ENCODE results near the gene PIAS2. TPM values are rescaled to one million over a fixed set of nuclear protein-coding genes. Genes with fewer than 3 reads are reported as not detected.

Gene PIAS2
- total RNA-seq, 1 donor from 2014 or later = 36.0 TPM

DNA sequence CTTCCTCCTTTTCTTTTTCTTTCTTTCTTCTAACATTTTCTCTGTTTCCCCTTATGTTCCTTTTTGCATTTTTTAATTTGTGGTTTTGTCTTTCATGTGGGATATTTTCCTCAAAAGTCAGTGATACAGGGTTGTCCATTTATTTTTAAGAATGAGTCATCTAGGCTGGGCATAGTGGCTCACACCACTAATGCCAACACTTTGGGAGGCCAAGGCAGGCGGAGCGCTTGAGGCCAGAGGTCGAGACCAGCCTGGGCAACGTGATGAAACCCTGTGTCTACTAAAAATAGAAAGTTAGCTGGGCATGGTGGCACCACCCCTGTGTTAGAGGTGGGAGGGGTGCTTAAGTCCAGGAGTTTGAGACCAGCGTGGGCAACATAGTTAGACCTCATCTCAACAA lies 35.9 kb upstream of the PIAS2 start:
- H3K4me3 Mint-ChIP-seq = no peak overlapping the region
- no peaks in the 10 kb centered on the region for H3K9me3 Mint-ChIP-seq
- CTCF ChIA-PET = no interaction called here
- H3K36me3 Mint-ChIP-seq (ENCODE audit: low read depth) = no peaks in the 10 kb centered on the region
- intact Hi-C loops (cut with micrococcal nuclease) = no loop called here
- DNase-seq (no peak), ATAC-seq (ENCODE audit: low read depth) (no peak)
- no peaks in the 10 kb centered on the region for H3K4me1 Mint-ChIP-seq
- TF ChIP-seq, protein P1, sequence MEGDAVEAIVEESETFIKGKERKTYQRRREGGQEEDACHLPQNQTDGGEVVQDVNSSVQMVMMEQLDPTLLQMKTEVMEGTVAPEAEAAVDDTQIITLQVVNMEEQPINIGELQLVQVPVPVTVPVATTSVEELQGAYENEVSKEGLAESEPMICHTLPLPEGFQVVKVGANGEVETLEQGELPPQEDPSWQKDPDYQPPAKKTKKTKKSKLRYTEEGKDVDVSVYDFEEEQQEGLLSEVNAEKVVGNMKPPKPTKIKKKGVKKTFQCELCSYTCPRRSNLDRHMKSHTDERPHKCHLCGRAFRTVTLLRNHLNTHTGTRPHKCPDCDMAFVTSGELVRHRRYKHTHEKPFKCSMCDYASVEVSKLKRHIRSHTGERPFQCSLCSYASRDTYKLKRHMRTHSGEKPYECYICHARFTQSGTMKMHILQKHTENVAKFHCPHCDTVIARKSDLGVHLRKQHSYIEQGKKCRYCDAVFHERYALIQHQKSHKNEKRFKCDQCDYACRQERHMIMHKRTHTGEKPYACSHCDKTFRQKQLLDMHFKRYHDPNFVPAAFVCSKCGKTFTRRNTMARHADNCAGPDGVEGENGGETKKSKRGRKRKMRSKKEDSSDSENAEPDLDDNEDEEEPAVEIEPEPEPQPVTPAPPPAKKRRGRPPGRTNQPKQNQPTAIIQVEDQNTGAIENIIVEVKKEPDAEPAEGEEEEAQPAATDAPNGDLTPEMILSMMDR (IDR thresholded peaks at IDR 0.05) = no peak
- H3K27ac Mint-ChIP-seq = no peak overlapping the region
- POLR2A ChIA-PET = no interaction called here
- no peaks in the 10 kb centered on the region for H3K27me3 Mint-ChIP-seq

DNA sequence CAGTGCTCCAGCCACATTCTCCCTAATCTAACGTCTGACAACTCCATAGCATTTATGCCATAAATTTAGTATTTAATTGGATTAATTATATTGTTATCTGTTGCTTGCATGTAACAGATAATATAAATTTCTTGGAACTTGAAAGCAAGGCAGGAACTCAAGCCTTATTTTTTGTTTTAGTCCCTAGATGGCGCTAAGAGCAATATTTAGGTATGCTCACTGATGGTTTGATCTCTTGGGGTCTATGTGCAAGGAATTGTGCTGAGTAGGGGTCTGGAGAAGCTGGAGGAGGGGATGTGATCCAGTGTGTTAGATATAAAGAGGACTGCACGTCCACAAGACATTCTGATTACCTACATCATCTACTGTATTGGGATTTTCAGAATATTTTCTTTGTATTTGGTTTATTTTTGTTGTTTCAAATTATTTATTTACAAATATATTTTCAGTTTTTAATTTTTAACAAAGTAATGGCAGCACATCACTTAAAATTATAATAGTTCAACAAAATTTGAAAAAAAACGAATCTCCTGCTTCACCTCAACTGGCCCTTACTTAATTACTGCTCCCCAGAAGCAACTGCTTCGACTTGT lies 32.9 kb upstream of the PIAS2 start:
- Mint-ChIP-seq H3K4me1 (no peaks in the 10 kb centered on the region), H3K27me3 (no peaks in the 10 kb centered on the region), H3K9me3 (no peaks in the 10 kb centered on the region), H3K27ac (no peak overlapping the region), H3K4me3 (no peak overlapping the region), H3K36me3 (ENCODE audit: low read depth) (no peaks in the 10 kb centered on the region)
- ATAC-seq (ENCODE audit: low read depth) = no peak
- TF ChIP-seq, protein P1 (IDR thresholded peaks at IDR 0.05) = no peak
- CTCF ChIA-PET = interaction anchor here (1.1 kb wide), 1 partner anchor 255 kb away, joined by 3 read pairs; no protein-coding TSS in a partner anchor
- intact Hi-C loops (cut with micrococcal nuclease) = no loop called here
- DNase-seq = no peak
- POLR2A ChIA-PET = no interaction called here

GRCh38 chr18:46946656-46947282 lies 29.5 kb upstream of the PIAS2 start:
- intact Hi-C loops (cut with micrococcal nuclease) = loop anchor here (1.0 kb wide), 1 partner anchor 29 kb away; the partner anchor contains the start of genes KATNAL2 and PIAS2
- CTCF ChIA-PET = no interaction called here
- H3K27me3 Mint-ChIP-seq = peaks cover 3% of the 10 kb centered on the region

DNA sequence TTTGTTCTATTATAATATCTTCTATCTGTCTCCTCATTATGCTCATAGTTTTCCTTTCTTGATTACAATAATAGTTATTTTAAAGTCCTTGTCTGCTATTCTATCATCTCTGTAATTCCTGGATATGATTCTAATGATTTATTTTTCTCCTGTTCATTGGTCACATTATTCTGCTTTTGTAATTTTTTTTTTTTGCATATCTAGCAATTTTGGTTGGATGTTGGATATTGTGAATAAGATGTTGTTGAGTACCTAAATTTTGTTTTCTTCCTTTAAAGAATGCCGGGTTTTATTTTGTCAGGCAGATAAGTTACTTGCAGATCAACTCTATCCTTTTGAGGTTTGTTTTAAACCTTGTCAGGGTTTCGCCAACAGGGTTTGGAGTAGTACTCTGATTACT lies 25.3 kb upstream of the PIAS2 start:
- no peaks in the 10 kb centered on the region for H3K4me1 Mint-ChIP-seq
- TF ChIP-seq, protein P1 (IDR thresholded peaks at IDR 0.05) = no peak
- no peak overlapping the region for H3K4me3 Mint-ChIP-seq
- no peaks in the 10 kb centered on the region for H3K36me3 Mint-ChIP-seq (ENCODE audit: low read depth)
- DNase-seq (no peak), ATAC-seq (ENCODE audit: low read depth) (no peak)
- peaks cover 4% of the 10 kb centered on the region for H3K27me3 Mint-ChIP-seq
- no peaks in the 10 kb centered on the region for H3K9me3 Mint-ChIP-seq
- POLR2A ChIA-PET = no interaction called here
- intact Hi-C loops (cut with micrococcal nuclease) = no loop called here
- no peak overlapping the region for H3K27ac Mint-ChIP-seq
- CTCF ChIA-PET = no interaction called here

More at GRCh38 chr18:46946656-46947282, 29.5 kb upstream of the PIAS2 start:
- H3K9me3 Mint-ChIP-seq = no peaks in the 10 kb centered on the region
- H3K27ac Mint-ChIP-seq = no peak overlapping the region
- no peaks in the 10 kb centered on the region for H3K4me1 Mint-ChIP-seq
- H3K4me3 Mint-ChIP-seq = no peak overlapping the region
- peak; percentile 52 for DNase-seq
- TF ChIP-seq, protein P1 (IDR thresholded peaks at IDR 0.05) = no peak
- no peaks in the 10 kb centered on the region for H3K36me3 Mint-ChIP-seq (ENCODE audit: low read depth)
- ATAC-seq (ENCODE audit: low read depth) = peak; percentile 96
- POLR2A ChIA-PET = interaction anchor here (1.4 kb wide), 1 partner anchor 29 kb away, joined by 4 read pairs; the partner anchor contains the start of genes KATNAL2 and PIAS2

DNA sequence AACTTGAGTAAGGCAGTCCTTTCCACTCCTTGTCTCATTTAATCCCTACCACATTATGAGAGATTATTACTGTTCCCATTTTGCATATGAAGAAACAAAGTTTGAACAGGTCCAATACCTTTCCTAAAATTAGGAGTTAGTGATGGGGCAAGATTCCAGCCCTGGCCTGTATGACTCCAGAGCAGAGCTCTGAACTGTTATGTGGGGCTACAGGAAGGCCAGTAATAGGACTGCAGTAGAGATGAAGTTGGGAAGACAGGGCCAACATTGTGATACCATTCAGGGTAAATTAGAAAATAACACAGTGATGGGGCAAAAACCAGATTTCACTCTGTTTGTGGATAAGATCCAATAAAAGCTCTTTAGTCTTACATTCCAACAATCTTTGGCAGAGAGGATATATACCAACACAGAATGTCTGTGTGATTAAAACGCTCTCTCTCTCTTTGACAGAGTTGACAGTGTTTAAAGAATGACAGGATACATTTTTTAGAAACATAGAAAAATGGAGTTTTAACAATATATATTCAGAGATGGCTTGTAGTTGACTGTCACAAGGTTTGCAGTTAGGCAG lies 22.8 kb upstream of the PIAS2 start:
- POLR2A ChIA-PET = no interaction called here
- Mint-ChIP-seq H3K36me3 (ENCODE audit: low read depth) (no peaks in the 10 kb centered on the region), H3K27ac (no peak overlapping the region), H3K4me1 (no peaks in the 10 kb centered on the region), H3K9me3 (no peaks in the 10 kb centered on the region), H3K4me3 (no peak overlapping the region), H3K27me3 (peaks cover 6% of the 10 kb centered on the region)
- TF ChIP-seq, protein P1 (IDR thresholded peaks at IDR 0.05) = no peak
- intact Hi-C loops (cut with micrococcal nuclease) = no loop called here
- ATAC-seq (ENCODE audit: low read depth) (no peak), DNase-seq (no peak)
- CTCF ChIA-PET = no interaction called here
